Endothelial cell of umbilical vein (primary cell): Measurements from ENCODE around the gene FOXP1. TPM values are rescaled to one million over a fixed set of nuclear protein-coding genes. Genes with fewer than 3 reads are reported as not detected.

ENCODE experiments used
- BruUV-seq: library from RNA; stranded (reverse); fragments of 400-500 nt; replicated peaks from 2 replicates; lab custom pipeline; 2021; lab: Mats Ljungman, UMichigan
- CTCF ChIA-PET: fragments of 300-600, 350-600 bp; sonication (Branson Sonifier 250); formaldehyde crosslinking; loops from one replicate; lab custom pipeline; 2021; ENCODE audit warnings: antibody characterized with exemption, inconsistent platforms; lab: Charles Lee
- POLR2A ChIA-PET: fragments of 300-600, 350-600 bp; sonication (Branson Sonifier 250); formaldehyde crosslinking; loops from one replicate; lab custom pipeline; 2021; ENCODE audit warnings: antibody characterized with exemption, inconsistent platforms; lab: Charles Lee
- DNase-seq: peaks from one replicate; pipeline ENCODE4 v3.0.0-alpha.2; 2011; ENCODE audit warnings: low read depth, low spot score
- FAIRE-seq: peaks from 2 replicates; lab custom pipeline; 2011; peaks lifted over from hg19 to GRCh38; lab: Jason Lieb, UNC
- H2AFZ ChIP-seq: 2 replicates; pipeline ENCODE4 v1.6.0; 2012; ENCODE audit warnings: low read depth, low read length, control low read depth, inconsistent platforms
- H3K27ac ChIP-seq: 2 replicates; pipeline ENCODE4 v1.5.1; 2011; ENCODE audit warnings: low read depth, mild to moderate bottlenecking, control low read depth, low read length, moderate library complexity; ENCODE audit not compliant: insufficient read depth
- H3K27me3 ChIP-seq, 2 experiments: 2 replicates each; pipeline versions ENCODE4 v1.6.0 to v1.6.1; 2011; ENCODE audit warnings: low read length in 2 of 2, mixed read lengths in 1 of 2; ENCODE audit not compliant: control insufficient read depth in 2 of 2, insufficient read depth in 2 of 2
- H3K36me3 ChIP-seq, 2 experiments: 2 replicates in 1 of 2; 3 replicates in 1 of 2; pipeline ENCODE4 v1.5.1; 2011; ENCODE audit warnings: low read length in 2 of 2, mild to moderate bottlenecking in 1 of 2, moderate library complexity in 1 of 2; ENCODE audit not compliant: control insufficient read depth in 2 of 2, insufficient read depth in 2 of 2; ENCODE audit errors: extremely low read depth in 1 of 2
- H3K4me1 ChIP-seq: 3 replicates; pipeline ENCODE4 v1.5.1; 2011; ENCODE audit warnings: mild to moderate bottlenecking, low read length; ENCODE audit not compliant: control insufficient read depth, insufficient read depth; ENCODE audit errors: extremely low read depth
- H3K4me2 ChIP-seq: 2 replicates; pipeline ENCODE4 v1.6.1; 2011; ENCODE audit warnings: low read length, control low read depth, mixed read lengths; ENCODE audit not compliant: insufficient read depth
- H3K4me3 ChIP-seq, 3 experiments: fragments of 200-600 bp in 1 of 3; sonication (generic), shearing (Covaris generic) in 1 of 3; replicated peaks in 1 of 3; 2 replicates each; pipeline ENCODE4 v1.5.1; 2011 to 2016; ENCODE audit warnings: control low read depth in 3 of 3, low read length in 3 of 3, mild to moderate bottlenecking in 2 of 3, inconsistent platforms in 1 of 3, low read depth in 1 of 3, moderate library complexity in 1 of 3; ENCODE audit not compliant: insufficient read depth in 1 of 3
- H3K79me2 ChIP-seq: 2 replicates; pipeline ENCODE4 v1.6.0; 2012; ENCODE audit warnings: low read length, inconsistent platforms; ENCODE audit not compliant: control insufficient read depth, insufficient read depth
- H3K9ac ChIP-seq: replicated peaks from 2 replicates; pipeline ENCODE3; 2011; ENCODE audit warnings: low read length, control low read depth; ENCODE audit not compliant: insufficient read depth; ENCODE audit errors: extremely low read depth
- H3K9me1 ChIP-seq: replicated peaks from 3 replicates; pipeline ENCODE4 v1.6.0; 2011; ENCODE audit warnings: mild to moderate bottlenecking, low read length; ENCODE audit not compliant: control insufficient read depth, insufficient read depth; ENCODE audit errors: extremely low read depth
- H3K9me3 ChIP-seq: replicated peaks from 2 replicates; pipeline ENCODE4 v1.5.1; 2012; ENCODE audit warnings: low read length, inconsistent platforms; ENCODE audit not compliant: control insufficient read depth, insufficient read depth
- H4K20me1 ChIP-seq: replicated peaks from 2 replicates; pipeline ENCODE3; 2011; ENCODE audit warnings: mild to moderate bottlenecking, low read length; ENCODE audit not compliant: control insufficient read depth, insufficient read depth; ENCODE audit errors: extremely low read depth
- CTCF ChIP-seq, 2 donors: IDR thresholded peaks; 1 replicate in 1 of 2; 2 replicates in 1 of 2; pipeline ENCODE4 v1.5.1; 2011; ENCODE audit warnings: low read length in 2 of 2, mild to moderate bottlenecking in 2 of 2, moderate library complexity in 2 of 2, control low read depth in 1 of 2, inconsistent platforms in 1 of 2, low read depth in 1 of 2; ENCODE audit not compliant: insufficient read depth in 1 of 2; ENCODE audit errors: extremely low read depth in 1 of 2
- EZH2 ChIP-seq: IDR thresholded peaks from 2 replicates; pipeline ENCODE4 v1.6.1; 2012; ENCODE audit warnings: borderline replicate concordance, low read depth, mild to moderate bottlenecking, moderate library complexity, low read length, inconsistent platforms; ENCODE audit not compliant: severe bottlenecking
- FOS ChIP-seq: IDR thresholded peaks from 2 replicates; pipeline ENCODE4 v1.6.1; 2011; ENCODE audit warnings: mild to moderate bottlenecking, low read length, moderate library complexity, borderline replicate concordance; ENCODE audit not compliant: insufficient read depth
- GATA2 ChIP-seq: IDR thresholded peaks from 2 replicates; pipeline ENCODE4 v1.7.0; 2011; ENCODE audit warnings: low read depth, mild to moderate bottlenecking, moderate library complexity, mixed read lengths, low read length; ENCODE audit not compliant: insufficient read length, insufficient read depth
- JUN ChIP-seq: IDR thresholded peaks from 2 replicates; pipeline ENCODE4 v1.6.1; 2011; ENCODE audit warnings: borderline replicate concordance, low read depth; ENCODE audit not compliant: insufficient read length, insufficient read depth
- MAX ChIP-seq: IDR thresholded peaks from 2 replicates; pipeline ENCODE4 v1.6.1; 2011; ENCODE audit not compliant: insufficient read depth, insufficient read length
- MYC ChIP-seq: IDR thresholded peaks from one replicate; pipeline ENCODE4 v1.6.1; 2011; ENCODE audit warnings: mild to moderate bottlenecking, low read depth, low read length
- POLR2A ChIP-seq: IDR thresholded peaks from 2 replicates; pipeline ENCODE4 v1.6.1; 2012; ENCODE audit warnings: low read depth, mild to moderate bottlenecking, control low read depth, low read length
- dilution Hi-C: fragments of 300-500 bp; cut with MboI; formaldehyde crosslinking; loops from one replicate; pipeline ENCODE4 v1.15.0; 2019; ENCODE audit warnings: low sequenced_read_pairs; ENCODE audit not compliant: extremely low pct_ligation_motif_present
- intact Hi-C: fragments of 100-400 bp; cut with micrococcal nuclease; formaldehyde crosslinking; loops from one replicate; pipeline ENCODE4 v1.10.0; 2022
- polyA plus RNA-seq, 4 experiments: library from polyadenylated mRNA; depleted of rRNA in 3 of 4; stranded (reverse) in 3 of 4; unstranded in 1 of 4; fragments of >200 nt; gene quantifications; 2 replicates each; pipeline versions ENCODE4 v1.2.1 to v1.2.3, GENCODE V29; 2011 to 2012; ENCODE audit warnings: missing spikeins in 1 of 4
- total RNA-seq: library from RNA; stranded (reverse); gene quantifications from 2 replicates; pipeline ENCODE4 v1.2.3, GENCODE V29; 2021

FOXP1 gene
- total and polyA plus RNA-seq, 2 donors (not counting 3 experiments of a cell fraction or from before 2014, with no cell fraction given): 41.0 to 107 TPM

- Histone ChIP-seq H3K9me1 (no peaks in the 10 kb centered on the region), H3K79me2 (peaks cover 21% of the 10 kb centered on the region), H3K4me3 (peak overlapping the region; percentile 24 to 91 (median 87)), H3K36me3 (no peaks in the 10 kb centered on the region), H3K9ac (peak overlapping the region; percentile 94), H3K27ac (peak overlapping the region; percentile 93), H3K9me3 (no peaks in the 10 kb centered on the region), H3K4me1 (peaks cover 24% of the 10 kb centered on the region), H3K27me3 (no peaks in the 10 kb centered on the region), H2AFZ (peak overlapping the region; percentile 72), H4K20me1 (no peaks in the 10 kb centered on the region), H3K4me2 (peak overlapping the region; percentile 97)
- ChIA-PET POLR2A (no interaction called here), CTCF (interaction anchor here (0.7 to 2.1 kb wide), 7 partner anchors 11 to 74 kb away, joined by 3 to 7 read pairs (median 4); no protein-coding TSS in a partner anchor)
- TF ChIP-seq MYC: no peak
- no peak for TF ChIP-seq GATA2
- no peak for TF ChIP-seq MAX
- no peak for TF ChIP-seq CTCF (IDR thresholded peaks at IDR 0.05; ENCODE audit: extremely low read depth in 1 of 2, insufficient read depth in 1 of 2, low read depth in 1 of 2, low read length in 2 of 2)
- no peak for TF ChIP-seq POLR2A
- no peak for TF ChIP-seq JUN
- no peak for TF ChIP-seq EZH2
- TF ChIP-seq FOS: peak; percentile 15
- dilution Hi-C loops: no loop called here
- no TSS peak for BruUV-seq
- DNase-seq (peak; percentile 84), FAIRE-seq (peak; percentile 61)
- intact Hi-C loops: loop anchor here (1.0 to 10.0 kb wide), 3 partner anchors 27 to 264 kb away; no protein-coding TSS in a partner anchor
These were observed 452.8 kb downstream of the FOXP1 start for GRCh38 chr3:71130471-71131374.
